ENCODE data around the gene EIF4E3. TPM values are rescaled to one million over a fixed set of nuclear protein-coding genes. Genes with fewer than 3 reads are reported as not detected.

Gene EIF4E3
- total RNA-seq, 1 donor from 2014 or later = 52.6 TPM

DNA sequence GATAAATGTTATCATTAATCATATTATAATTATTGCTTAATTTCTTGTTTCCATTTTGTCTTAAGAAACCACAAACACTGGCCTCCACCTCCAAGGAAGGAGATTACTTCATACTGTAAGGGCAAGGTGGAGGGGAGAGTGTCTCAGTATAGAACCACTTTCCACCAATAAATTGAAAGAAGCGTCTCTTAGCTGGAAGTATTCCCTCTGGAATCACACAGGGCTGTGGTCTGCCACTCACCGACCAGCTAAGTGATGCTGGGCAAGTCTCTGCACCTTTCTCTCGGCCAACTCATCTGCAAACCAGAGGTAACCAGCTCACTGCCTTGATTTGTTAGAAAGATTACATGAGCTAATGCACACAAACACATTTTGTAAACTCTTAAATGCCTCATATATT is 63.1 kb downstream of the EIF4E3 start:
- no peak for ATAC-seq (ENCODE audit: poor library complexity)
- DNase-seq = no peak
- intact Hi-C loops (cut with DNase I) = no loop called here

DNA sequence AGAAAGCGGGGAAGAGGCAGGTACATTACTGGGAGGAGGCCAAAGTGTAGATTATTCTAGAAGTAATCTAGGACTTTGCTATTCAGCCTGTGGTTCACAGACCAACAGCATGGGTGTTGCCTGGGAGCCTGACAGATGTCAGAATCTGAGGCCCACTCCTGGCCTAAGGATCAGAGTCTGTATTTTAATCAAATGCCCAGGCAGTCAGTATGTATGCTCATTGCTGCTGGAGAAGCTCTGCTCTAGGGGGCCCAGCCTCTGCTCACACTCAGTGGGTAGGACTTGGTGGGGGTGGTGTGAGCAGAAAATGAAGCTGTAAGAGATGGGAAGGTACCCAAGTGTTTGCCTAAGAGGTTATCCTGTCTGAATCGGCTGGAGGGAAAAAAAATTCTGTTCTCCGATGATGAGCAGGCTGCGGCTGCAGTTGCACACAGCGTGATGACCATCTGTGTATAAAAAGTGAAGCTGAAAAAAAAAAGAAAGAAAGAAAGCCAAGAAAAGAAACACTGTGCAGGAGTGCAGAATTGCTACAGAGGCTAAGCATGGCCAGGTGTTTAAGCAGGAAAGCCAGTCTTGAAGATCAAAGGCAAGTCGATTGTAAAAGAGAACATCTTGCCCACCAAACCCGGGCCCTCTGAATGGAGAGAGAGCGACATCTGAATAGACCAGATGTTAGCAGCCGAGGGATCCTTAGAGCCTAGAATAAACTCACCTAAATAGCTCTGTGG is 65.2 kb downstream of the EIF4E3 start:
- intact Hi-C loops (cut with DNase I) = no loop called here
- no peak for ATAC-seq (ENCODE audit: poor library complexity)
- DNase-seq = no peak

DNA sequence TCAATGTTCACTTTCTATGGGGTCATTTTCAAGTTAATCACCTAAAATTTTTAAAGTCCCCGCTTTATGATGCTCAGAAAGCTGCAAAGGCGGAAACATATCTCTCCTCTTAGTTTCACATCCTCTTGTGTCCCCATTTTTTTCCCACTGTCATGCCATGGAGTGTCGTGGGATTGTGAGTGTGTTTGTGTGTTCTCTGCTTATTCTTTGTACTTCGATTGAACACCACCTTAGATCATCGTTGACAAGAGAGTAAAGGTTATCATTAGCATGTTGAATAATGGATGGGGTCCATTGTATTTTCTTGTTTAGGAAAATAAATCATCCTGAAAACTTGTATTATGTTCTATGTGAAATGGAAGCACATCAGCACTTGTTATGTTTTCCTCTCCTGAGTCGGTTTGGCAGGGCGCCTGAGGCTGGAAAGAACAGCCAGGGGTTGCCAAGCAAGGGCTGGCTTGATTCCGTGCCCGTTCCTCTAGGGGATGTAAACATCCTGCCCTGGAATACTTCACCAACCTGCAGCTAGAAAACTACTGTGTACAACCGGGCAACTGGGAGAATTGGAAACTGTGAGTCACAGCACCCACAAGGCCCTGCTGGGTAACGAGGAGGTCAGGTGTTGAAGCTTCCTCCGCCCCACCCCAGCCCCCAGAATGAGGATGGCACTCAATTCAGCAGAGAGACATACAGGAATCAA is 67.2 kb downstream of the EIF4E3 start:
- intact Hi-C loops (cut with DNase I) = no loop called here
- peak; percentile 89 for ATAC-seq (ENCODE audit: poor library complexity)
- DNase-seq = peak; percentile 90

DNA sequence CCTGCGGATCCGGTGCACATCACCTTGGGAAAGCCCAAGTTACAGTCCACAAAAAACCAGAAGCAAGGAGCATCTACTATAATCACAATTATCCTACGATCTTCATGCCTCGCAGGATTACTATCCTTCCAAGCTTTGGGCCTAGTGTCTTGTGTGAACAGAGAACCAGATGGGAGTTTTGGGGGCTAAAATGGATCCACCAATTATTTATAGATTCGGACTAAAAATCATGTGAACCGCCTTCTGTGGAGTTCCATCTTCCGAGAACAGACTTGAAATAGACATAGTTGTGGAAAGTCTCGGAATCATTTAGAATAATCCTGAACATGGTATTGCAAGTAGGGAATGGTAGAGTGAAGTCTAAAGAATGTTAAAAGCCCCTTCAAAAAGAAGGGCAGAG is 70.1 kb downstream of the EIF4E3 start:
- intact Hi-C loops (cut with DNase I) = no loop called here
- ATAC-seq (ENCODE audit: poor library complexity) = no peak
- DNase-seq = no peak

DNA sequence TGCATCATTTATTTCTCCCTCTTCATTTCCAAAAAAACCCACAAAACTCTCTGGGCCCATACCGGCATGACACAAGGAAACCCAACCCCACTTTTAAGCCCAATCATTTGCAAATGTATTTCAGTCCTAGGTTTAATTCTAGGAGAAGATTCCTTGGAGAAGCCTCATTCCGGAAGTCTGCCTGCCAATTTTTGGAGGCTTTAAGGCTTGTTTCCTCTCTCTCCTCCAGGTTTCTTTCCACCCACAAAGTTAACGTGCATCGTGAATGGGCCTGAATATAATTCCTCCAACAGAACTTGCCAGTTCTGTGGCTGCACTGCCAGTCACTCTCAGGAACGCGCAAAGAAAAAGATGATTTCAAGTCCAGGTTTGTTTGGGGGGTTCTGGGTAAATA is 71.8 kb downstream of the EIF4E3 start:
- ATAC-seq (ENCODE audit: poor library complexity) (no peak), DNase-seq (no peak)
- intact Hi-C loops (cut with DNase I) = no loop called here

DNA sequence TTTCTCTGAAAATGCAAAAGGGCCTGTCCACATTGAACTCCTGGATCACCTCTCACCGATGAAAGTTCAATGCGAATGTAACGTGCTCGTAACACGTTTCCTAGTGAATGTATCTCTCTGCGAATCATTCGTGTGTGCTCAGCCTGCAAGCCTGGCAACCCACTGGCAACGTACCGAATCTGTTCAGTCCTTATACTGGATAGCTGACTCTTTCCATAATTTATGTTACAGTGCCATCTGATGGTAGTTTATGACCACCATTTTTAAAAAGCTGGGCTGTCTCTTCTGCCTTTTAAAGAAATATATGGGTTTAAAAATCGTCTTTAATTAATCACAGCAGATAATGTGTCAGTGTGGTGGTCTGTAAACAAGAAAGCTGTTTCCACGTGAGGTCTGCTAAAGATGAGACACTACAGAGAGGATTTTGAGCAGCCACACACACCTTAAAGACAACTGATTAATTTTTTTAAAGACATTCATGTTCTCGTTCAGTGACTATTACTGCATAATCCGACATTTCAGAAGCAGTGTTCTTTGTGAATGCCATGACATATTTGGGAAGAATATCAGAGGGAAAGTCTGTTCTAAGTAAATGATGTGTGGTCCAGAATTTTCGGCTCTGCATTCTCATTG is 72.3 kb downstream of the EIF4E3 start:
- peak; percentile 76 for ATAC-seq (ENCODE audit: poor library complexity)
- DNase-seq = peak; percentile 54
- intact Hi-C loops (cut with DNase I) = no loop called here

DNA sequence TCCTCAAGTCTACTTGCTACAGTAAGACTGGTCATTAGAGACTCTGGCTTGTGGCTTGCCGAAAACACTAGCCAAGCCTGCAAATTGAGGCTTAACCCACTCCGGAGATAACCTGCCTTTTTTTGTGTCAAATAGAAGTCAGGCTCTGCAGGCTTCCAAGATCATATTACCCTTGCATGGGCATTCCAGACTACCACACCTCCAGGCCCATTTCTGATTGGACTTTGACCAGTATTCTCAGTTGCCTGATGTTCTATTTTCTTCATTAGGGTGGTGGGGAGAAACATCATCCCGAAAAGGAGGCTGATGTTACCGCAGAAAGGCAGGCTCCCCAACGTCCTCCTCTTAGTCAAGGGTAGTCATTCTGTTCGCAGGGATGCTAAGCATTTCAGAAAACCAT is 73.6 kb downstream of the EIF4E3 start:
- intact Hi-C loops (cut with DNase I) = no loop called here
- ATAC-seq (ENCODE audit: poor library complexity) (no peak), DNase-seq (no peak)

DNA sequence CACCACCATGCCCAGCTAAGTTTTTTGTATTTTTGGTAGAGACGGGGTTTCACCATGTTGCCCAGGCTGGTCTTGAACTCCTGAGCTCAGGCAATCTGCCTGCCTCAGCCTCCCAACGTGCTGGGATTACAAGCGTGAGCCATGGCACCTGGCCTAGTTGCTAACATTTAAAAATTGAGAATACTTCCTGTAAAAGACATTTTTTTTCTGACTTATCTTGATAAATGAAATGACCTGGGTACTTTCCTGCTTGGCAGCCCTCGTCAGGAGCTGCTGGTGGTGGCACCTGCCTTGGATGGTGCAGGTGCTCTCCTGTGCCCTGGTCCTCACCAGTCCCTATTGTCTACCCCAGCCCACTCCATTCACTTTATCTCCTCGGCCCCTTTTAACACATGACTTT is 74.8 kb downstream of the EIF4E3 start:
- ATAC-seq (ENCODE audit: poor library complexity) (no peak), DNase-seq (no peak)
- intact Hi-C loops (cut with DNase I) = no loop called here

DNA sequence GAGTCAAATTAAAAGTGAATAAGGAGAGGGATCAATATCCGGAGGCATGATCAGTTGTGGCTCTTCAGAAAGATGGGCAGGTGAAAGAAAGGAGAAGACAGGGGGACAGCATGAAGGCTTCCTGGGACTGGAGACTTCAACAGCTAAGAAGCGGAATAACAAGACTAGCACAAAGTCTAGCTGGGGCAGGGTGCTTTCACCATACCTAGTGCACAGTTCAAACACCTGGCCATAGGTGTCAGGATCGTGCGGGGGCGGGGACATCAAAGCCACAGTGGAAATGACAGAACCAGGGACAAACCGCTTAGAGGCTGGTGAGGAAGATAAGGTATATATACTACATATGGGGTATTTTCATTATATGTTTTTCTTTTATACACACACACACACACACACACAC is 75.4 kb downstream of the EIF4E3 start:
- DNase-seq (no peak), ATAC-seq (ENCODE audit: poor library complexity) (no peak)
- intact Hi-C loops (cut with DNase I) = loop anchor here (10.0 kb wide), 1 partner anchor 1105 kb away; no protein-coding TSS in a partner anchor

DNA sequence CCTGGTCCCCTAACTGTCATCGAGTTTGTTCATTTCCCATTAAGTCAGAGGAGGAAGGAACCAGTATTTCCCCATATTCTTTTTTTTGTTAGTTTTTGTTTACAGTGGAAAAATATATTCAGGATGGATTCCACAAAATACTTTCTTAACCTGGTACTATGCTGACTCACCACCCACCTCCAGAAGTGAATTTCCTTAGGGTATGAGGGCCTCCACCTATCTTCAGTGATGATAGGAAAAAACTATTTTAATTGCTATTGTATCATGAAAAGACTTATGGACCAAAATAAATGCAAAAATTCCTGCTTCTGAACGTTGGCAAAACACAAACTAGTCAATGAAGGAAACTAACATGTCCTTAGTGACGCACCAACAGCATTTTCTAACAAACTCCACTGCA is 77.5 kb downstream of the EIF4E3 start:
- intact Hi-C loops (cut with DNase I) = loop anchor here (10.0 kb wide), 1 partner anchor 1103 kb away; no protein-coding TSS in a partner anchor
- ATAC-seq (ENCODE audit: poor library complexity) (no peak), DNase-seq (no peak)

DNA sequence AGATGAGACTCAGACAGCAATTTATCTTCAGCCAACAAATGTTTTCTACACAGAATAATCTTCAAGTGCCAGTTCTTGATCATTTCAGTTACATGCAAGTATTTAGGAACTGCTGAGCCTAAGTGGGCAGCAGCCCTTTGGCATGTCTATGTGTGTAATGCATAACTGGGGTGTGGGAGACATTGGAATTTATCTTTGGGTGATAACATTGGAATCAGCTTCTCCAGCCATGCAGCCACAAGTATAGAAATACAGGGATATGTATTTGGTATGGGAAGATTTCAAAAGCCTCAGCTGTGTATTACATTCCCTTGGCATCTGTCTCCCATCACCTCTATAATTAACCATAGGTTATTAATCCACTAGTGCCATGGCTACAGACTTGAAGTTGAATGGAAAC is 78.2 kb downstream of the EIF4E3 start:
- ATAC-seq (ENCODE audit: poor library complexity) = no peak
- intact Hi-C loops (cut with DNase I) = loop anchor here (10.0 kb wide), 1 partner anchor 1102 kb away; no protein-coding TSS in a partner anchor
- DNase-seq = no peak

DNA sequence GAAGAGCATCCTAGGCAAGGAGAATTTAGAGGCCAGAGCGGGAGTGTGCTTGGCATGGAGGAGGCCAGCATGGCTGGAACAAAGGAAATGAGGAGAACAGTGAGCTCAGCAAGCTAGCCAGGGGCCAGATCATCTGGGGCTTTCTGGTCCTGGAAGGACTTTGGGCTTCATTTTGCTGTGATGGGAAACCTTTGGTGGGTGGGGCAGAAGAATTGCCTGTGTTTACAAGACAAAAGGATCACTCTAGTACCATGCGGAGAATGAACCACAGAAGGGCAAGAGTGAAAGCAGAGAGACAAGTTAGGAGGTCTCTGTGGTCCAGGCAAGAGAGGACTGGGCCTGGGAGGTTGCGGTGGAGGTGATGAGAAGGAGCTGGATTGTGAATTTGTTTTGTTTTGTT is 80.1 kb downstream of the EIF4E3 start:
- ATAC-seq (ENCODE audit: poor library complexity) (no peak), DNase-seq (no peak)
- intact Hi-C loops (cut with DNase I) = loop anchor here (10.0 kb wide), 1 partner anchor 1100 kb away; no protein-coding TSS in a partner anchor

DNA sequence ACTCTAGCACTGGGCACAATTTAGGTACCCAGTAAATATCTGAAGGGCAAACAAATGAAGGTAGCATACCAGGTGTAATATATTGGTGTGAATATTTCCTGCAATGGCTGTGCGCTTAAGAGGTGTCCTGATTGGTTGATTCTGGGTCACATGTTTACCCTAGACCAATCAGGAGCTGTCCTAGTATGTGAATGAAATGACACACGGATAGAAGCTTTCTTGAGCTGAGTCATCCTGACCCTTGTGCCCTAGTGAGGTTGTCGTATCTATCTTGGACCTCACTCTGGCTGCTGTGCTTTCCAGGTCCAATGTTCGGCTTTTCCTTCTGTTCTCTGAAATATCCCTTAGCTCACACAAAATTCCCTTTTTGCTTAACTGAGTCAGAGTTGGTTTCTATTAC is 83.5 kb downstream of the EIF4E3 start:
- ATAC-seq (ENCODE audit: poor library complexity) (no peak), DNase-seq (no peak)
- intact Hi-C loops (cut with DNase I) = loop anchor here (10.0 kb wide), 1 partner anchor 1097 kb away; no protein-coding TSS in a partner anchor

DNA sequence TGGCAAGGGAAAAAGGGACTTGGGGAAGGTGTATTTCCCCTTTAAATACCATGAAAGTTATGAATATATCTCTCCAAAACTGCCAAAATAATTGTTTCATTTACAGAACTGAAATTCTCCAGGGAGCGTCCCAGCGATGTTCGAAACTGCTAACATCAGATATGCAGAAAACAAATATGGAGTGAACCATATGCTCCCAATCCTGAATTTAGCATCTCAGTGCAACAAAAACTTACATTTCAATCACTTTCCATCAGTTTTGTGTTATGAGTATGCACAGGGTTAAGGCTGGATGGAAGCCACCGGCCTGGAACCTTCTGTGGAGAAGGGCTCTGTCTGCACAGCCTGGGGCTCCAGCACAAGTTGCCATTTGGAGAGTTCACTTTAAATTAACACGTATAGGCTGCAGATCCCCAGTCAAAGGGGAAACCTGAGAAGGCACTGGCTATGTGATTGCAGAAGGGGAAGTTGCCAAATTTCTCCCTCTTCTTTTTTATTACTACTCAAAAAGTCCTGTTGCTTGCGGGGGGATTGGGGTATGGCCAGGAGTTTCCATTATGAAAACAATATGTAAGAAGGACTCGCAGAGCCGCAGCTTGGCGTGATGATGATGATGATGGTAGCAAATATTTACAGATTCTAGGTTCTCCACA is 84.7 kb downstream of the EIF4E3 start:
- intact Hi-C loops (cut with DNase I) = loop anchor here (10.0 kb wide), 1 partner anchor 1096 kb away; no protein-coding TSS in a partner anchor
- DNase-seq (no peak), ATAC-seq (ENCODE audit: poor library complexity) (no peak)

DNA sequence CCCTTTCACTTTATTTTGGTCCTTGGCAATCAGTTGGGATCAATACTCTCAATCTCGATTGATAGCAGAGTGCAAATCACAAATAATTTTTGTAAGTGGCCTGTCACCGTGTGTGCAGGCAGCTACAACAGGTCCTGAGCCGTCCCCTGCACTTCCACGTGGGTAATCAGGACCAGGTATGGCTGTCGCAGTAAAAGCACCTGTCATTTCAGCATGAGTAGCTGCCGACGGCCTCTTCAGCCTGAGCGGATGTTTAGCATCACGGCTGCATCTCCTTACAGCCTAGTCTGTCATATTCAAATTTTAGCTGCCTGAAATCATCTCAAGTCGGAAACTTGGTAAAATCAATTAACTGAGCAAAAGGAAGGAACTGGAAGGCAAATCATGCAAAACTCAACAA is 88.7 kb downstream of the EIF4E3 start:
- intact Hi-C loops (cut with DNase I) = no loop called here
- no peak for ATAC-seq (ENCODE audit: poor library complexity)
- no peak for DNase-seq

DNA sequence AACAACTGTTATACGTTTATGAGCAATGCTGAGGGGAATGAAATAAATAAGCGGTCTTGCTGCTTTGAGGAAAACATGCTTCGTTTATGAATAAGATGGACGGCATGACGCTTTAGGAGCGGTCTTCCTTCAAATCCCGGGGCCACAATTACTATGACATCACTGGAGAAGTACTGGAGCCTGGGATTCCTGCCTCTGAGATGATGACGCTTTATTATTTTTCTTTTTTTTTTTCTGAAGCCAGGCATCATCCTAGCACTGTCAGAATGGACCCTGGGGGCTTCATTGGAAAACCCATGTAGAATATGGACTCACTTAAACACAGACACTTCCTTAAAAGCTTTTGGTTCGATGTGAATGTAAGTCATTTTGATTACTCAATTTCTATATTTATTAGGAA is 89.2 kb downstream of the EIF4E3 start:
- no peak for ATAC-seq (ENCODE audit: poor library complexity)
- no peak for DNase-seq
- intact Hi-C loops (cut with DNase I) = no loop called here

DNA sequence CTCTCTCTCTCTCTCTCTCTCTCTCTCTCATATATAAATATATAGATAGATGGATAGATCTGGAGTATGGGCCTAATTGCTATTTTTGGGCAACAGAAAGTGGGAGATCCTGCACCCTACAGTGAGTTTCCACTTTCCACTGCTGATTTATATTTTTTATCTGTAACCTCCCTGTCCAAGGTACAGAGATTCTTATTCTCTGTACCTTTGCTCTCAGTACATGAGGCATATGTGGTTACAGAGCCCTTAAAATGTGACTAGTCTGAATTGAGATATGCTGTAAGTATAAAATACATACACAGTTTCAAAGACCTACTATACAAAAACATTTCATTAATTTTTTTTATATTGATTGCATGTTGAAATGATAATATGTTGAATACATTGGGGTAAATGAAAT is 90.5 kb downstream of the EIF4E3 start:
- intact Hi-C loops (cut with DNase I) = no loop called here
- no peak for ATAC-seq (ENCODE audit: poor library complexity)

DNA sequence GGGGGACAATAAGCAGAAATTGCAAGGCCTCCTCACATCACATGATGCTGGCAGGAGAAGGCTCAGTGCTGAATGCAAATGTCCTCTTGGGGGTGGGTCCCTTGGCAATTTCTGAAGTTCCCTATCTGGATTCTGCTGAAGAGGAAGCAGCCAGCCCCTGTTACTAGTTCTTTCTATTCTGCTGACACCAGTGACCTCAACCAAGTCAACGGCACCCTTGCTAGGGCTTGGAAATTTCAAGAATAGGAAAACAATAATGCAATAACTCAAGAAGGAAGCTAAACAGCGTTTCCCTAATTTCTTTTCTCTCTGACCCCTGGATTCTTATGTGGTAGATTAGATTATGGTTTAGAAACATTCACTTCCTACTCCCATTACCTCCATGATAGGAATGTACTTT is 95.5 kb downstream of the EIF4E3 start:
- ATAC-seq (ENCODE audit: poor library complexity) (peak; percentile 77), DNase-seq (peak; percentile 42)
- intact Hi-C loops (cut with DNase I) = no loop called here

More for the DNA sequence above, 90.5 kb downstream of the EIF4E3 start:
- no peak for DNase-seq

DNA sequence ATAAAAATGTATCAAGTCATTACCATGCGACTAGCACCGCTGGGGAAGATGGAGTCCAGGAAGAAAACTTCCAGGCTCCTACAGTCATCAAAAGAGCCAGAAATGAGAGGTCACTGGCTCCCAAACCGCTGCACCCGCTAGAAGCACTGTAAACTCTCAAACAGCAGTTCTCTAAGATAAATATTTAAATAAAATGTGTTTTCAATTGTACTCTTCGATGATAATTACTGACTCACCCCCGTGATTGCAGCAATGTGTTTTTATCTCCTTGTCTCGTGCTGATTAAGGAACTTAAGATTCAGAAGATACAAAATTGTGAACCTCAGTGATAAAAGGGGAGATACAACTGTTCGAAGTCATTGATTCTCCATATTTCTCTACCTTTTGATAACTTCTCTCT is 95.9 kb downstream of the EIF4E3 start:
- intact Hi-C loops (cut with DNase I) = no loop called here
- DNase-seq (no peak), ATAC-seq (ENCODE audit: poor library complexity) (peak; percentile 10)

Data from Right ventricle myocardium superior (tissue), 1 donor.